H1 (cell line): Measurements from ENCODE around the gene NUBPL. TPM values are rescaled to one million over a fixed set of nuclear protein-coding genes. Genes with fewer than 3 reads are reported as not detected.

Source experiments
- EGR1 ChIP-seq: IDR thresholded peaks from 2 replicates; pipeline ENCODE4 v1.6.1; 2011; ENCODE audit warnings: low read depth, low read length, borderline replicate concordance
- FOSL1 ChIP-seq: IDR thresholded peaks from 2 replicates; pipeline ENCODE4 v1.6.1; 2011; ENCODE audit warnings: mild to moderate bottlenecking, low read depth, low read length, moderate library complexity; ENCODE audit not compliant: insufficient read depth
- GABPA ChIP-seq: IDR thresholded peaks from 2 replicates; pipeline ENCODE4 v1.6.1; 2011; ENCODE audit warnings: mild to moderate bottlenecking, low read length, moderate library complexity, borderline replicate concordance; ENCODE audit not compliant: insufficient read depth
- JUN ChIP-seq: IDR thresholded peaks from 2 replicates; pipeline ENCODE4 v1.6.1; 2011; ENCODE audit warnings: low read depth, mild to moderate bottlenecking, improper control_type of control experiment, low read length
- KDM4A ChIP-seq: IDR thresholded peaks from one replicate; pipeline ENCODE4 v1.7.1; 2012; ENCODE audit warnings: low read depth, mild to moderate bottlenecking, moderate library complexity, low read length, inconsistent platforms; ENCODE audit not compliant: severe bottlenecking
- RAD21 ChIP-seq, 2 experiments: IDR thresholded peaks in 1 of 2; conservative IDR thresholded peaks in 1 of 2; 2 replicates each; pipeline ENCODE4 v1.6.1; 2011; ENCODE audit warnings: low read depth in 2 of 2, low read length in 2 of 2, improper control_type of control experiment in 1 of 2, inconsistent platforms in 1 of 2, mild to moderate bottlenecking in 1 of 2, moderate library complexity in 1 of 2
- SIN3A ChIP-seq, 2 experiments: IDR thresholded peaks in 1 of 2; conservative IDR thresholded peaks in 1 of 2; 2 replicates each; pipeline ENCODE4 v1.6.1; 2011 to 2012; ENCODE audit warnings: low read length in 2 of 2, improper control_type of control experiment in 1 of 2, low read depth in 1 of 2, mild to moderate bottlenecking in 1 of 2
- SP2 ChIP-seq: IDR thresholded peaks from 2 replicates; pipeline ENCODE4 v1.6.1; 2012; ENCODE audit warnings: mild to moderate bottlenecking, low read length, inconsistent platforms
- TCF12 ChIP-seq: IDR thresholded peaks from 2 replicates; pipeline ENCODE4 v1.6.1; 2011; ENCODE audit warnings: low read depth, mild to moderate bottlenecking, low read length
- polyA plus RNA-seq, 7 experiments: library from polyadenylated mRNA; depleted of rRNA in 3 of 7; stranded (reverse) in 5 of 7; unstranded in 2 of 7; fragments of >200 nt in 5 of 7; fragments of 200-250 nt in 2 of 7; gene quantifications; 1 replicate in 5 of 7; 2 replicates in 1 of 7; 4 replicates in 1 of 7; pipeline versions ENCODE4 v1.2.1 to v1.2.3, GENCODE V29; 2011 to 2013; ENCODE audit warnings: missing spikeins in 2 of 7, mixed read lengths in 2 of 7
- total RNA-seq: library from RNA; stranded (reverse); fragmentation: NEBNext Ultra II Directional; extraction: Animal tissue kit (Norgen Biotek cat#: 25700); gene quantifications from 2 replicates; pipeline ENCODE4 v1.2.1, GENCODE V29; 2021
- TF ChIP-seq, protein P1 (sequence below): fragments of 300-600 bp; sonication (generic); IDR thresholded peaks from 2 replicates; pipeline ENCODE4 v1.7.1; 2012; ENCODE audit warnings: low read length, moderate library complexity, mild to moderate bottlenecking, inconsistent platforms; ENCODE audit not compliant: insufficient replicate concordance

NUBPL gene
- total and polyA plus RNA-seq, 2 of the 8 experiments (the other 6 are each of a cell fraction or from before 2014, with no cell fraction given), result 1.6 to 6.8 TPM

DNA sequence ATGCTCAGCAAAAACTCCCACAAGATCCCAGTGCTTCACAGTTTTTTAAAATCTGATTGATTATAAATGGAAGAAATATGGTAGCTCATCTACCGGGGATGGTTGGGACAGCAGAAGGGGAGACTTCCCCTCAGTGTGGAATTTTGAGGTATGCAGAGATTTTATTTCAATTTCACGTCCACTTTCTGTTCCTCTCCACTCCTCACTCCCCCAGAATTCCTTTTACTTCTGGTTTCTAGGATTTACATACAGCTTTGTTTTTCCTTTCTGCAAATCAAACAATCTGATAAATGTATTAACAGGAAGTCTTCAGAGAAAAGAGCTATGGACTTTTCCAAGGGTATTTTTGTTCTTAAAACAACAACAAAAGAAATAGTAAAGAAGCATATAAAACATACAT, 334.4 kb downstream of the NUBPL start (continued):
- TF ChIP-seq, protein P1, sequence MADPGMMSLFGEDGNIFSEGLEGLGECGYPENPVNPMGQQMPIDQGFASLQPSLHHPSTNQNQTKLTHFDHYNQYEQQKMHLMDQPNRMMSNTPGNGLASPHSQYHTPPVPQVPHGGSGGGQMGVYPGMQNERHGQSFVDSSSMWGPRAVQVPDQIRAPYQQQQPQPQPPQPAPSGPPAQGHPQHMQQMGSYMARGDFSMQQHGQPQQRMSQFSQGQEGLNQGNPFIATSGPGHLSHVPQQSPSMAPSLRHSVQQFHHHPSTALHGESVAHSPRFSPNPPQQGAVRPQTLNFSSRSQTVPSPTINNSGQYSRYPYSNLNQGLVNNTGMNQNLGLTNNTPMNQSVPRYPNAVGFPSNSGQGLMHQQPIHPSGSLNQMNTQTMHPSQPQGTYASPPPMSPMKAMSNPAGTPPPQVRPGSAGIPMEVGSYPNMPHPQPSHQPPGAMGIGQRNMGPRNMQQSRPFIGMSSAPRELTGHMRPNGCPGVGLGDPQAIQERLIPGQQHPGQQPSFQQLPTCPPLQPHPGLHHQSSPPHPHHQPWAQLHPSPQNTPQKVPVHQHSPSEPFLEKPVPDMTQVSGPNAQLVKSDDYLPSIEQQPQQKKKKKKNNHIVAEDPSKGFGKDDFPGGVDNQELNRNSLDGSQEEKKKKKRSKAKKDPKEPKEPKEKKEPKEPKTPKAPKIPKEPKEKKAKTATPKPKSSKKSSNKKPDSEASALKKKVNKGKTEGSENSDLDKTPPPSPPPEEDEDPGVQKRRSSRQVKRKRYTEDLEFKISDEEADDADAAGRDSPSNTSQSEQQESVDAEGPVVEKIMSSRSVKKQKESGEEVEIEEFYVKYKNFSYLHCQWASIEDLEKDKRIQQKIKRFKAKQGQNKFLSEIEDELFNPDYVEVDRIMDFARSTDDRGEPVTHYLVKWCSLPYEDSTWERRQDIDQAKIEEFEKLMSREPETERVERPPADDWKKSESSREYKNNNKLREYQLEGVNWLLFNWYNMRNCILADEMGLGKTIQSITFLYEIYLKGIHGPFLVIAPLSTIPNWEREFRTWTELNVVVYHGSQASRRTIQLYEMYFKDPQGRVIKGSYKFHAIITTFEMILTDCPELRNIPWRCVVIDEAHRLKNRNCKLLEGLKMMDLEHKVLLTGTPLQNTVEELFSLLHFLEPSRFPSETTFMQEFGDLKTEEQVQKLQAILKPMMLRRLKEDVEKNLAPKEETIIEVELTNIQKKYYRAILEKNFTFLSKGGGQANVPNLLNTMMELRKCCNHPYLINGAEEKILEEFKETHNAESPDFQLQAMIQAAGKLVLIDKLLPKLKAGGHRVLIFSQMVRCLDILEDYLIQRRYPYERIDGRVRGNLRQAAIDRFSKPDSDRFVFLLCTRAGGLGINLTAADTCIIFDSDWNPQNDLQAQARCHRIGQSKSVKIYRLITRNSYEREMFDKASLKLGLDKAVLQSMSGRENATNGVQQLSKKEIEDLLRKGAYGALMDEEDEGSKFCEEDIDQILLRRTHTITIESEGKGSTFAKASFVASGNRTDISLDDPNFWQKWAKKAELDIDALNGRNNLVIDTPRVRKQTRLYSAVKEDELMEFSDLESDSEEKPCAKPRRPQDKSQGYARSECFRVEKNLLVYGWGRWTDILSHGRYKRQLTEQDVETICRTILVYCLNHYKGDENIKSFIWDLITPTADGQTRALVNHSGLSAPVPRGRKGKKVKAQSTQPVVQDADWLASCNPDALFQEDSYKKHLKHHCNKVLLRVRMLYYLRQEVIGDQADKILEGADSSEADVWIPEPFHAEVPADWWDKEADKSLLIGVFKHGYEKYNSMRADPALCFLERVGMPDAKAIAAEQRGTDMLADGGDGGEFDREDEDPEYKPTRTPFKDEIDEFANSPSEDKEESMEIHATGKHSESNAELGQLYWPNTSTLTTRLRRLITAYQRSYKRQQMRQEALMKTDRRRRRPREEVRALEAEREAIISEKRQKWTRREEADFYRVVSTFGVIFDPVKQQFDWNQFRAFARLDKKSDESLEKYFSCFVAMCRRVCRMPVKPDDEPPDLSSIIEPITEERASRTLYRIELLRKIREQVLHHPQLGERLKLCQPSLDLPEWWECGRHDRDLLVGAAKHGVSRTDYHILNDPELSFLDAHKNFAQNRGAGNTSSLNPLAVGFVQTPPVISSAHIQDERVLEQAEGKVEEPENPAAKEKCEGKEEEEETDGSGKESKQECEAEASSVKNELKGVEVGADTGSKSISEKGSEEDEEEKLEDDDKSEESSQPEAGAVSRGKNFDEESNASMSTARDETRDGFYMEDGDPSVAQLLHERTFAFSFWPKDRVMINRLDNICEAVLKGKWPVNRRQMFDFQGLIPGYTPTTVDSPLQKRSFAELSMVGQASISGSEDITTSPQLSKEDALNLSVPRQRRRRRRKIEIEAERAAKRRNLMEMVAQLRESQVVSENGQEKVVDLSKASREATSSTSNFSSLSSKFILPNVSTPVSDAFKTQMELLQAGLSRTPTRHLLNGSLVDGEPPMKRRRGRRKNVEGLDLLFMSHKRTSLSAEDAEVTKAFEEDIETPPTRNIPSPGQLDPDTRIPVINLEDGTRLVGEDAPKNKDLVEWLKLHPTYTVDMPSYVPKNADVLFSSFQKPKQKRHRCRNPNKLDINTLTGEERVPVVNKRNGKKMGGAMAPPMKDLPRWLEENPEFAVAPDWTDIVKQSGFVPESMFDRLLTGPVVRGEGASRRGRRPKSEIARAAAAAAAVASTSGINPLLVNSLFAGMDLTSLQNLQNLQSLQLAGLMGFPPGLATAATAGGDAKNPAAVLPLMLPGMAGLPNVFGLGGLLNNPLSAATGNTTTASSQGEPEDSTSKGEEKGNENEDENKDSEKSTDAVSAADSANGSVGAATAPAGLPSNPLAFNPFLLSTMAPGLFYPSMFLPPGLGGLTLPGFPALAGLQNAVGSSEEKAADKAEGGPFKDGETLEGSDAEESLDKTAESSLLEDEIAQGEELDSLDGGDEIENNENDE, result no peak
- TF ChIP-seq KDM4A, result no peak
- no peak for TF ChIP-seq FOSL1
- TF ChIP-seq EGR1, result no peak
- TF ChIP-seq JUN, result no peak
- TF ChIP-seq SIN3A (conservative IDR thresholded peaks at IDR 0.05 in 1 of 2, IDR thresholded peaks at IDR 0.05 in 1 of 2; ENCODE audit: low read depth in 1 of 2, low read length in 2 of 2), result no peak
- no peak for TF ChIP-seq TCF12
- TF ChIP-seq GABPA, result no peak
- TF ChIP-seq RAD21 (IDR thresholded peaks at IDR 0.05 in 1 of 2, conservative IDR thresholded peaks at IDR 0.05 in 1 of 2; ENCODE audit: low read depth in 2 of 2, low read length in 2 of 2), result no peak
- no peak for TF ChIP-seq SP2
